Measurements from ENCODE around the gene BTAF1. TPM values are rescaled to one million over a fixed set of nuclear protein-coding genes. Genes with fewer than 3 reads are reported as not detected.
"Not testable (repeated sequence)": the region's sequence is repeated elsewhere in the genome, so short reads cannot be mapped to it uniquely, and the experiment has no call there.

BTAF1 gene
- total and polyA plus RNA-seq, 12 donors: 7.8 to 55.5 (median 21.3) TPM

DNA sequence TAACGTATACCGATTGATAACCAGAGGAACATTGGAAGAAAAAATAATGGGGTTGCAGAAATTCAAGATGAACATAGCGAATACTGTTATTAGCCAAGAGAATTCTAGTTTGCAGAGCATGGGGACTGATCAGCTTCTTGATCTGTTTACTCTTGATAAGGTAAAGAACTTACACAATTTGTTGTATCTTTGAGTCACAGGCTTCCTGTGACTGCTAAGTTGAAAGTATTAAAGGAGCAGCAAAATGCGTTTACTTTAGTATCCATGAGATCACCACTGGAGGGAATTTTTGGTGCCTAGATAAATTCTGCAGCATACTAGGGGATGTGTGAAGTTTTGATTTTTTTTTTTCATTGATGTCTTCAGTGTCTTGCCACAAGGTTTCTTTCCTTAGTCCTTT is 103.6 kb downstream of the BTAF1 start:
- WGBS, 4 donors: 91 to 95% (median 93%) methylated on average over 4 of the region's 4 CpGs

DNA sequence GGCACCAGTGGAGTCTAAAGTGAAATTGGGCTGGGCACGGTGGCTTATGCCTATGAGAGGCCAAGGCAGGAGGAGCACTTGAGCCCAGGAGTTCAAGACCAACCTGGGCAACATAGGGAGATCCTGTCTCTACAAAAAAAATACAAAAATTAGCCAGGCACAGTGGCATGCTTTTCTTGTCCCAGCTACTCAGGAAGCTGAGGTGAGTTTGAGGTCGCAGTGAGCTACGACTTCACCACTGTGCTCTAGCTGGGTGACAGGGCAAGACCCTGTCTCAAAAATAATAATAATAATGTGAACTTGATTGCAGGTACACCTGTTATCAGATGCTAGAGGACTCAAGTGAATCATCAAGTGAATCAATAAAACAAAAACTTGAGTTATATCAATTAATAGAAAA is 108.0 kb downstream of the BTAF1 start:
- Histone ChIP-seq H3K9me3 (replicated peaks in 1 of 3) (no peaks in the 10 kb centered on the region), H3K4me1 (replicated peaks in 1 of 2) (no peaks in the 10 kb centered on the region), H3K27ac (no peak overlapping the region), H3K27me3 (no peaks in the 10 kb centered on the region), H3K4me3 (no peak overlapping the region), H3K36me3 (replicated peaks in 1 of 2) (peaks cover 0 to 34% of the 10 kb centered on the region in 2 donors)
- intact Hi-C loops (cut with DNase I): no loop called here
- no peak for DNase-seq
- WGBS, 4 donors: 87 to 91% (median 89%) methylated on average over 3 of the region's 3 CpGs
- no peak for TF ChIP-seq POLR2A (IDR thresholded peaks at IDR 0.05)
- TF ChIP-seq, protein P1, sequence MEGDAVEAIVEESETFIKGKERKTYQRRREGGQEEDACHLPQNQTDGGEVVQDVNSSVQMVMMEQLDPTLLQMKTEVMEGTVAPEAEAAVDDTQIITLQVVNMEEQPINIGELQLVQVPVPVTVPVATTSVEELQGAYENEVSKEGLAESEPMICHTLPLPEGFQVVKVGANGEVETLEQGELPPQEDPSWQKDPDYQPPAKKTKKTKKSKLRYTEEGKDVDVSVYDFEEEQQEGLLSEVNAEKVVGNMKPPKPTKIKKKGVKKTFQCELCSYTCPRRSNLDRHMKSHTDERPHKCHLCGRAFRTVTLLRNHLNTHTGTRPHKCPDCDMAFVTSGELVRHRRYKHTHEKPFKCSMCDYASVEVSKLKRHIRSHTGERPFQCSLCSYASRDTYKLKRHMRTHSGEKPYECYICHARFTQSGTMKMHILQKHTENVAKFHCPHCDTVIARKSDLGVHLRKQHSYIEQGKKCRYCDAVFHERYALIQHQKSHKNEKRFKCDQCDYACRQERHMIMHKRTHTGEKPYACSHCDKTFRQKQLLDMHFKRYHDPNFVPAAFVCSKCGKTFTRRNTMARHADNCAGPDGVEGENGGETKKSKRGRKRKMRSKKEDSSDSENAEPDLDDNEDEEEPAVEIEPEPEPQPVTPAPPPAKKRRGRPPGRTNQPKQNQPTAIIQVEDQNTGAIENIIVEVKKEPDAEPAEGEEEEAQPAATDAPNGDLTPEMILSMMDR (IDR thresholded peaks at IDR 0.05): no peak

More for the DNA sequence above, 103.6 kb downstream of the BTAF1 start:
- Histone ChIP-seq H3K4me1 (replicated peaks in 1 of 2) (no peaks in the 10 kb centered on the region), H3K36me3 (replicated peaks in 1 of 2) (peaks cover 0 to 74% of the 10 kb centered on the region in 2 donors), H3K4me3 (no peak overlapping the region), H3K9me3 (replicated peaks in 1 of 3) (no peaks in the 10 kb centered on the region), H3K27ac (no peak overlapping the region), H3K27me3 (no peaks in the 10 kb centered on the region)
- no peak for TF ChIP-seq POLR2A (IDR thresholded peaks at IDR 0.05)
- TF ChIP-seq, protein P1 (IDR thresholded peaks at IDR 0.05): no peak
- intact Hi-C loops (cut with DNase I): no loop called here
- no peak for DNase-seq

DNA sequence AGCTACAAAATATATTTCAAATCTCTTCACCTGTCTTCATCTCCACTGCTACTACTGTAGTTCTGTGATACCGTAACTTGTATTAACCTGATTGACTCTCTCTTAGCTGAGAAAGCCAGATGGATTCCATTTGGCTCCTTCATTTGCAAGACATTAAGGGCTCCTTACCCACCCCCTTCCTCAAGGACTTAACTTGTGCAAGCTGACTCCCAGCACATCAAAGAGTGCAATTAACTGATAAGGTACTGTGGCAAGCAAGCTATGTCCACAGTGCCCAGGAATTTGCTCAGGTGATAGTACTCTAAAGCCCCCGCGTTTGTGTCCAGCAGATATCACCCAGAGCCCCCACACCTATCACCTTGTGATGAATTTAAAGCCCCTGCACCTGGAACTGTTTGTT is 109.5 kb downstream of the BTAF1 start:
- H3K4me3 ChIP-seq; DNase-seq; H3K4me1 ChIP-seq (replicated peaks in 1 of 2); H3K27me3 ChIP-seq; H3K9me3 ChIP-seq (replicated peaks in 1 of 3); intact Hi-C loops (cut with DNase I); H3K27ac ChIP-seq: not testable (repeated sequence)
- H3K36me3 ChIP-seq (replicated peaks in 1 of 2): peaks cover 0 to 20% of the 10 kb centered on the region in 2 donors
- 65 to 83% (median 73%) methylated on average over 3 of the region's 3 CpGs for WGBS, 4 donors

DNA sequence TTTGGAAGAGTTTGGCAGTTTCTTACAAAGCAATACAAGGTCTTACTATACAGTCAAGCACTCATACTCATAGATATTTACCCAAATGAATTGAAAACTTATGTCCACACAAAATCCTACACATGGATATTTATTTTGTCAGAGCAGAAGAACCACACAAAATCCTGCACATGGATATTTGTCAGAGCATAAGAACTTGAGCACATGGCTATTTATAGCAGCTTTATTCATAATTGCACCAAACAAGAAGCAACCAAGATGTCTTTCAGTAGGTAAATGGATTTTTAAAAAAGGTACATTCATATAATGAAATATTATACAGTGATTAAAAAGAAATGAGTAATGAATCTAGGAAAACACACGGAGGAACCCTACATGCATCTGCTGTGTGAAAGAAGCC is 115.4 kb downstream of the BTAF1 start:
- 81 to 94% (median 88%) methylated on average over 1 of the region's 1 CpG for WGBS, 4 donors
- Histone ChIP-seq H3K27me3 (no peaks in the 10 kb centered on the region), H3K27ac (no peak overlapping the region), H3K4me3 (no peak overlapping the region), H3K36me3 (replicated peaks in 1 of 2) (no peaks in the 10 kb centered on the region), H3K4me1 (replicated peaks in 1 of 2) (no peaks in the 10 kb centered on the region), H3K9me3 (replicated peaks in 1 of 3) (no peaks in the 10 kb centered on the region)
- no peak for TF ChIP-seq POLR2A (IDR thresholded peaks at IDR 0.05)
- TF ChIP-seq, protein P1 (IDR thresholded peaks at IDR 0.05): no peak
- no peak for DNase-seq
- intact Hi-C loops (cut with DNase I): no loop called here

DNA sequence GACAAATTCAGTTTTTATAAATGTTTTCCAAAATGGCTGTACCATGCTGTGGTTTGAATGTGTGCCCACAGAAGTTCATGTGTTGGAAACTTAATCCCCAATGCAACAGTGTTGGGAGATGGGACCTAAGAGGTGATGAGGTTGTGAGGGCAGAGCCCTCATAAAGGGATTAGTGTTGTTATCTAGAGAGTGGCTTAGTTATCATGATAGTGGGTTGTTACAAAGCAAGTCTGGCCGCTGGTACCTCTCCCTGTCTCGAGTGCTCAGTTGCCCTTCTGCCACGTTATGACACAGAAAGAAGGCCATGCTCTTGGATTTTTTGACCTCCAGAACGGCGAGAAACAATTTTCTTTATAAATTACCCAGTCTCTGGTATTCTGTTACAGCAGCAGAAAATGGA is 119.0 kb downstream of the BTAF1 start:
- H3K4me3 ChIP-seq: no peak overlapping the region
- TF ChIP-seq, protein P1 (IDR thresholded peaks at IDR 0.05): no peak
- TF ChIP-seq POLR2A (IDR thresholded peaks at IDR 0.05): no peak
- intact Hi-C loops (cut with DNase I): no loop called here
- H3K9me3 ChIP-seq (replicated peaks in 1 of 3): no peaks in the 10 kb centered on the region
- no peaks in the 10 kb centered on the region for H3K4me1 ChIP-seq (replicated peaks in 1 of 2)
- no peak overlapping the region for H3K27ac ChIP-seq
- H3K36me3 ChIP-seq (replicated peaks in 1 of 2): no peaks in the 10 kb centered on the region
- WGBS, 4 donors: 74 to 85% (median 84%) methylated on average over 5 of the region's 5 CpGs
- H3K27me3 ChIP-seq: no peaks in the 10 kb centered on the region
- no peak for DNase-seq
